ENCODE data around the gene VWA8.

VWA8 gene

DNA sequence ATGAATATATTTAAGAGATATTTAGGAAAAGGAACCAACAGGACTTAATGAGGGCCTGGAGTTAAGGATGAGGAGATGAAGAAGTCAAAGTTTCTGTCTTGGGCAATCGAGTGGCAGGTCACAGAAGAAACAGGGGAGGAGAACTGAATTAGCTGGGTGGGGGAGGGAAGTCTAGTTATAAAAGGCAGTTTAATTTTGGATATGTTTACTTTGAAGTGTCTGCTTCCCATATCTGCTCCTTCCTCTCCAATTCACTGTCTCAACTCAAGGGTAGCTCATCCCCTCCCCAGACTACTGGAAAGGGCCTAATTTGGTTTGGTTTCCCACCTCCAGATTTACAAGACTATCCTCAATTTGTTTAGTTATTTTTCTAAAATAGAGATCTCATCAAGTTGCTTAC is 195.9 kb downstream of the VWA8 start:
- TF ChIP-seq, protein P1, sequence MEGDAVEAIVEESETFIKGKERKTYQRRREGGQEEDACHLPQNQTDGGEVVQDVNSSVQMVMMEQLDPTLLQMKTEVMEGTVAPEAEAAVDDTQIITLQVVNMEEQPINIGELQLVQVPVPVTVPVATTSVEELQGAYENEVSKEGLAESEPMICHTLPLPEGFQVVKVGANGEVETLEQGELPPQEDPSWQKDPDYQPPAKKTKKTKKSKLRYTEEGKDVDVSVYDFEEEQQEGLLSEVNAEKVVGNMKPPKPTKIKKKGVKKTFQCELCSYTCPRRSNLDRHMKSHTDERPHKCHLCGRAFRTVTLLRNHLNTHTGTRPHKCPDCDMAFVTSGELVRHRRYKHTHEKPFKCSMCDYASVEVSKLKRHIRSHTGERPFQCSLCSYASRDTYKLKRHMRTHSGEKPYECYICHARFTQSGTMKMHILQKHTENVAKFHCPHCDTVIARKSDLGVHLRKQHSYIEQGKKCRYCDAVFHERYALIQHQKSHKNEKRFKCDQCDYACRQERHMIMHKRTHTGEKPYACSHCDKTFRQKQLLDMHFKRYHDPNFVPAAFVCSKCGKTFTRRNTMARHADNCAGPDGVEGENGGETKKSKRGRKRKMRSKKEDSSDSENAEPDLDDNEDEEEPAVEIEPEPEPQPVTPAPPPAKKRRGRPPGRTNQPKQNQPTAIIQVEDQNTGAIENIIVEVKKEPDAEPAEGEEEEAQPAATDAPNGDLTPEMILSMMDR (IDR thresholded peaks at IDR 0.05; ENCODE audit: insufficient read depth, low read depth, low read length, missing control alignments), result no peak
- no peak for DNase-seq (ENCODE audit: low read depth)
- H3K4me3 ChIP-seq (ENCODE audit: low read length), result no peak overlapping the region

DNA sequence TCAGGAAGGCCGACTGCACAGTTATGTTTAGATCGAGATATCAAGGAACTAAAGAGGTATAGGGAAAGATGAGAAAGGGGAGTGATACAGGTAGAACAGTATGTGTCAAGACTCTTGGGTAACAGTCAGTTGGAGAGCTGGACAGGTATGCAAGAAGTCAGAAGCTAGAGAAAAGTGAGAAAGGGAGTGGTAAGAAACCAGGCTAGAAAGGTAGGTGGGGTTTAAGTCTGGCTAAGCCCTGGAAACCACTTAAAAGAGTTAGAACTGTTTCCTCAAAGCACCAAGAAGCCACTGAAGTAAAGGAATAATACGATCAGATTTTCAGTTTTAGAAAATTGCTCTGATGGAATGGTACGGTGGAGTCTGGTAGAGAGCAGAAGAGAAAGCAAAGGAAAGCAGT is 196.4 kb downstream of the VWA8 start:
- no peak for DNase-seq (ENCODE audit: low read depth)
- TF ChIP-seq, protein P1 (IDR thresholded peaks at IDR 0.05; ENCODE audit: insufficient read depth, low read depth, low read length, missing control alignments), result no peak
- no peak overlapping the region for H3K4me3 ChIP-seq (ENCODE audit: low read length)

DNA sequence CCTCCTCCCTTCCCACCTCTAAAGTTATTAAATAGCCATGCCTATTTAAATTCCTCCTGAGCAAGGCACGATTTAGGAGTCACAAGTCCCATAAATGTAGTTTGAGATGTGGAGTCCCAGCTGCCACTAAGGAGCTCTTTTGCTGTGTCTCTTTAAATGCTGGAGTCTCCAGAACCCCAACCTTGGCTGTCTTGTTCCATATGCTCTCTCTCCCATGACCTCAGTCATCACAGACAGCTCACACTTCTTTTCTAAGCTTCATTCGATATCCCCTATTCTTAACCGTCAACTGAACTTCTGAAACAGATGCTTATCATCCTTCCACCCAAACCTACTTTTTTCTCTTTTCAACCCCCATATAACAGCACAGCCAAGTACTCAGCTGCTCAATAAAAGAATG is 197.1 kb downstream of the VWA8 start:
- no peak for DNase-seq (ENCODE audit: low read depth)
- TF ChIP-seq, protein P1 (IDR thresholded peaks at IDR 0.05; ENCODE audit: insufficient read depth, low read depth, low read length, missing control alignments), result no peak
- H3K4me3 ChIP-seq (ENCODE audit: low read length), result no peak overlapping the region

DNA sequence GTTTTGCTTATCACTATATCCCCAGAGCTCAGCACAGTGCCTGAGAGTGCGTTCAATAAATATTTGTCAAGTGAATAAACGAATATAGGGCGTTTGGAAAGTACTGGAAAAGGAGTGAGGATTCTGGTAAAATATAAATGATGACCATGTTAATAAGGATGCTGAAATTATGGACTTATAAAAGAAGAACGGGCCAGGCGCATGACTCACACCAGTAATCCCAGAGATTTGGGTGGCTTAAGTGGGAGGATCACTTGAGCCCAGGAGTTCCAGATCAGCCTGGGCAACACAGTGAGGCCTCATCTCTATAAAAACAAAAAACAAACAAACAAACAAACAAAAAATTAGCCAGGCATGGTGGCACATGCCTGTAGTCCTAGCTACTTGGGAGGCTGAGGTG is 198.1 kb downstream of the VWA8 start:
- TF ChIP-seq, protein P1 (IDR thresholded peaks at IDR 0.05; ENCODE audit: insufficient read depth, low read depth, low read length, missing control alignments), result no peak
- no peak for DNase-seq (ENCODE audit: low read depth)
- no peak overlapping the region for H3K4me3 ChIP-seq (ENCODE audit: low read length)

DNA sequence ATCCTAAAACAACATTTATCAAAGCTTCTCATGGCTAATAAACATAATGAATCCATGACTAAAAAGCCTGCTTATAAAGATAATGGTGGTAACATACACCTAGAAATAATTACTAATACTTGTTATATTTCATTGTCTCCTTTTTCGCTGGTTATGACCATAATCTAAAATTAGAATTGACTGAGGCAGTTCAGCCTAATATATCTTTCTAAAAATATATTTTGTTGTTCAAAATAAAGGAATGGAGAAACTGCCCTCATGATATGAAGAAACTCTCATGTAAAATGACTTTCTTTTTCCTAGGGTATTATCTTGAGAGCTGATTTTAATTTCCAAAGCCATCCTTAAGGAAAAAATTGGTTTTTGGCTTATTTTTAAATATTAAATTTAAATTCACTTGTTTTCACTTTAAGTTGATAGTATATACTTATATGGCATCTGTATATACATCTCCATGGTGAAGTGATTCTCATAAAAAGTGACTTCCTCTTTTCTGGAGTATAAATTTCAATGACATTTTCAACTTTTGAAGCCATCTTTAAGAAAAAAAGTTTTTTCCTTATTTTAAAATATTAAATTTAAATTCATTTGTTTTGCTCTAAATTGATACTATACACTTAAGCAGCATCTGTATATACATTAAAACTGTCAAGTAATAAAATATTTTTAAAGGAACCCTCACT is 204.6 kb downstream of the VWA8 start:
- TF ChIP-seq, protein P1 (IDR thresholded peaks at IDR 0.05; ENCODE audit: insufficient read depth, low read depth, low read length, missing control alignments), result no peak
- no peak overlapping the region for H3K4me3 ChIP-seq (ENCODE audit: low read length)
- no peak for DNase-seq (ENCODE audit: low read depth)

DNA sequence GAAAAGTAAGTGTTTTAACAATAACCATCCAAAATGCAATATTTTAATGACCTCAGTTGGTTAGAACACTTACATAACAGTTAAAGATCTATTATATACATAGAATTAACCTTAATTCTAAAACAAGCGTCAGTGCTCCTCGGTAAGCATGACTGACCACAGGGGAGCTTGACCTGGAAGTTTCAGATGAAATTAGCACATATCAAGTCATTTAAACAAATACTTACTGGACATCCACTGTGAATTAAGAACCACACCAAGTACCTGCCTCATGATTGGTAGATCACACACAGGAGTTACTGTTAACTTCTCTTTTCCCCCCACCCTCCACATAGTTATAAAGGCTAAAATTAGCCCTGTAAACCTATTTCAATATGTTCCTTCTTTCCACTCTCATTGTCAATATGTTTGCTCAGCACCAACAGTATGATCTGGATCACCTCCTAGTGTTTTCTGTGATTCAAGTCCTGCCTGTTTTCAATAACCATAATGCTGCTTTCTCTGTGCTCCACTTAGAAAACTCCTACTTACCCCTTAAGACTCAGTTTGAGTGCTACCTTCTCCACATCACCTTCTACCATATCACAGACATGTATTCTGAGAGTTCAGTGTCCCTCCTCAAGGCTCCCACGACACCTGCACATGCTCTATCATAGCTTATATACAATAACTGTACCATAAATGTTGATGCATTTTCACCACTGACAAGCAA is 209.0 kb downstream of the VWA8 start:
- TF ChIP-seq, protein P1 (IDR thresholded peaks at IDR 0.05; ENCODE audit: insufficient read depth, low read depth, low read length, missing control alignments), result no peak
- H3K4me3 ChIP-seq (ENCODE audit: low read length), result no peak overlapping the region
- no peak for DNase-seq (ENCODE audit: low read depth)
